NB4 (cell line): ENCODE measurements around the gene DSC2.

ENCODE experiments used
- POLR2A ChIP-seq: IDR thresholded peaks from 2 replicates; pipeline ENCODE4 v1.6.1; 2011; ENCODE audit warnings: mild to moderate bottlenecking; ENCODE audit not compliant: insufficient read length; ENCODE audit errors: extremely low read depth
- TF ChIP-seq, protein P1 (sequence below): IDR thresholded peaks from one replicate; pipeline ENCODE4 v1.5.1; 2012; ENCODE audit warnings: low read depth, low read length

DNA sequence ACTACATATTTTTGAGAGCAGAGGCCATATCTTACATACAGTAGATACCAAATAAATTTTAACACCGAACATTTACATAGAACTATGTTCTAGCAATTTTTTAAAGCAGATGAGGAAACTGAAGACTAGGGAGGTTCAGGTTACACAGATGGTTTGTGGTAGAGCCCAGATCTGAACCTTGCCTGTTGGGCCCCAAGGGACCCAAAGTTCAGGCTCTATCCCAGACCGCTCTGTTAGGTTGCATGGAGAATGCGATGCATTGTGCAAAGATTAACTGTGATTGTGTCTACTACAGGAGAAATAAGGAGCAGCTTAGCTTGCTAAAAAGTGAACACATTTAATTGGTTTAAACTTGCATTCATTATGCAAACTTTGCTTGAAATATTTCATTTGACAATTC is 43.3 kb downstream of the DSC2 start:
- TF ChIP-seq, protein P1, sequence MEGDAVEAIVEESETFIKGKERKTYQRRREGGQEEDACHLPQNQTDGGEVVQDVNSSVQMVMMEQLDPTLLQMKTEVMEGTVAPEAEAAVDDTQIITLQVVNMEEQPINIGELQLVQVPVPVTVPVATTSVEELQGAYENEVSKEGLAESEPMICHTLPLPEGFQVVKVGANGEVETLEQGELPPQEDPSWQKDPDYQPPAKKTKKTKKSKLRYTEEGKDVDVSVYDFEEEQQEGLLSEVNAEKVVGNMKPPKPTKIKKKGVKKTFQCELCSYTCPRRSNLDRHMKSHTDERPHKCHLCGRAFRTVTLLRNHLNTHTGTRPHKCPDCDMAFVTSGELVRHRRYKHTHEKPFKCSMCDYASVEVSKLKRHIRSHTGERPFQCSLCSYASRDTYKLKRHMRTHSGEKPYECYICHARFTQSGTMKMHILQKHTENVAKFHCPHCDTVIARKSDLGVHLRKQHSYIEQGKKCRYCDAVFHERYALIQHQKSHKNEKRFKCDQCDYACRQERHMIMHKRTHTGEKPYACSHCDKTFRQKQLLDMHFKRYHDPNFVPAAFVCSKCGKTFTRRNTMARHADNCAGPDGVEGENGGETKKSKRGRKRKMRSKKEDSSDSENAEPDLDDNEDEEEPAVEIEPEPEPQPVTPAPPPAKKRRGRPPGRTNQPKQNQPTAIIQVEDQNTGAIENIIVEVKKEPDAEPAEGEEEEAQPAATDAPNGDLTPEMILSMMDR, result no peak
- no peak for TF ChIP-seq POLR2A
